CD4-positive, alpha-beta T cell treated with Interleukin-2 at 100 ng/mL for 4 hours (primary cell): ENCODE measurements around the gene TMEM89.

Experiments used
- DNase-seq: peaks from one replicate; pipeline ENCODE4 v3.0.0-alpha.2; 2020; ENCODE audit warnings: low spot score

TMEM89 gene

GRCh38 chr3:48642605-48643004, 21.0 kb upstream of the TMEM89 start:
- no peak for DNase-seq

GRCh38 chr3:48641396-48641795, 19.8 kb upstream of the TMEM89 start:
- no peak for DNase-seq

DNA sequence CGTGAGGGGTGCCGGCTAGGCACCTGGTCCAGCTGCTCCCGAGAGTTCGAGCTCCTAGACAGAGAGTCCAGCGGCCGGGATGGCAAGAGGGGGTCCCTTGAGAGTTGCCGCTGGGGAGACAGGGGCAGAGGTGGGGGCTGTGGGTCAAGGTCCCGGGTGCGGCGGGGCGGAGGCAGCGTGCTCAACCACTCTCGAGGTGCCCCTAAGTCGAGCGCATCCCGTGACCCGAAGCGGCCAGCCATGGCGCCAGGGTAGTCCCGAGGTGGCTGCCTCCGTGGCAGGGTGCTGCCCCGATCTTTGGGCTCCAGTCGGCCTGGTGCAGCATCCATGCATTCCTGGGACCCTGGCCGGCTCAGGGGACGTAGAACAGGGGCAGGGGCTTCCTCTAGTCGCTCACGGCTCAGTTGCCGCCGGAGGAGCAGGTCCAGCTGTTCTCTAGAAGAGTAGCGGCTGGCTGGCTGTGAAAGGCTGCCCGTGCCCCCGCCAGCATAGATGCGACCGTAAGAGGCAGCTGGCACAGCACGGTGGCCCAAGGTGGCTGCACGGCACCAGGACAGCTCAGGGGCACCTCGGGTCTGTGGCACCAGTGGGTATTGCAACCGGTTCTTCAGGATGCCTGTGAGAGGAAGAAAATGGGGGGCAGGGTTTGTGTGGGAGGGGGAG, 18.5 kb upstream of the TMEM89 start:
- DNase-seq = no peak

GRCh38 chr3:48637305-48637704, 15.7 kb upstream of the TMEM89 start:
- DNase-seq = no peak

GRCh38 chr3:48636149-48636655, 14.6 kb upstream of the TMEM89 start:
- DNase-seq = no peak

- peak; percentile 92 for DNase-seq
Measured at GRCh38 chr3:48635222-48636021, 13.9 kb upstream of the TMEM89 start, which contains the start of gene SLC26A6. Gene SLC26A6 (minus strand): TSS chr3:48635461. CDS start chr3:48635393, 68 bp downstream.

DNA sequence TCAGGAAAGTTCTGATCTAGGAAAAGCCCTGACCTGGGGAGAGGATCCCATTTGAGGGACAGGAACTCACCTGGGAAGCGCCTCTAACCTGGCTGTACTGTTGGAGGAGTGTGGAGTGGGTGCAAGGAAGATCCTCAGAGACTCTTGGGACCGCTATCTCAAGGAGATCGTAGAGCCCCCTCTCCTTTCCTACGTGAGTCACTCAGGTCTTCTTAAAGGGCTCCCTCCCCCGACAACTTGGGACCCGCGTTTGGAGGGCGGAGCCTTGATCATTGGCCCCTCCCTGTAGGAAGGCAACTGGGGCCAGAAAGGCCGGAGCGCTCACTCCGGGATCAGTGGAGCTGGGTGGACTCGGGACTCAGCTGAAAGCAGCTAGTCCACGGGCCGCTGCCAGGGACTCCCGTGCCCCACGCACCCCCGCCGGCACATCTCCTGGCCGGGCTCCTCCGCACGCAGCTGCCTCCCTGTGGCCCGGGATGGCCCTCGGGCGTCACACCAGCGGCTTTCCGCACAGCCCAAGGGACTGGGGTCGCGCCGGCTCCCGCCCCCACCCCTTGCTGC, 13.2 kb upstream of the TMEM89 start:
- peak; percentile 45 for DNase-seq

- no peak for DNase-seq
Measured at GRCh38 chr3:48633743-48634142, 12.2 kb upstream of the TMEM89 start.

- no peak for DNase-seq
Measured at GRCh38 chr3:48633256-48633655, 11.7 kb upstream of the TMEM89 start.

GRCh38 chr3:48631516-48632448, 10.2 kb upstream of the TMEM89 start:
- DNase-seq = no peak

GRCh38 chr3:48630833-48631232, 9.3 kb upstream of the TMEM89 start:
- DNase-seq = no peak

DNA sequence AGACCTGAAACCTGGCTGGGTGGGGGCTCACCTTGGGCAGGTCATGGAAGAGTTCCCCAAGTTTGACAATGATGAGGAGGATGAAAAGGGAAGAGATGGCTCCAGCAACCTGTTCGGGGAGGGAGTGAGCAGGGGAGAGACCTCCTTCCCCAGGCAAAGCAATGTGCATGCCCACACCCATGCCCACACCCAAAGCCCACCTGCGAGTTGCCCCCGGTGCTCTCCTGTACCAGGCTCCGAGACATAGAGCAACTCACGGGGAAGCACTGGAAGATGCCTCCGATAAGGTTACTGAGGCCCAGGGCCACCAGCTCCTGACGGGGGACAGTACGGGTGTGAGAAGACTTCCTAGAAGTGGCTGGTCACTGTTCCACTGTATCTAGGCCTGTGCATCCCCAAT, 8.8 kb upstream of the TMEM89 start:
- no peak for DNase-seq

DNA sequence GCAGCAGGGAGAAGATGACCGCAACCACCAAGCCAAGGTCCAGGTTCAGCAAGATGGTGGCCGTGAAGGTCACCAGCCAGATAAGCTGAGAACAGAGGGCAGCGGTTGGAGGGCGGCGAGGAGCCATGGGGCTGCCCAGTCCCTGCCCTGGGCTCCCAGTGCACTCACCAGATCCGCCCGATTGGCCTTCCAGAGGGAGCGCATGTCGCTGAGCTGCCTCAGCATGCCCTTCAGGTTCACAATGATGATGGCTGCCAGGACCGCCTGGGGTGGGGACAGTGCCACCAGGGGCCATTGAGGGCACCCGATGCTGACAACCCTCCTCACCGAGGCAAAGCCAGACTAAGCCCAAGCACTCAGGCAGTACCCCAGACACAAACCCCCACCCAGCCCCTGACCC, 8.3 kb upstream of the TMEM89 start:
- DNase-seq = no peak

- DNase-seq = no peak
Measured at GRCh38 chr3:48628277-48629017, 6.9 kb upstream of the TMEM89 start.

DNA sequence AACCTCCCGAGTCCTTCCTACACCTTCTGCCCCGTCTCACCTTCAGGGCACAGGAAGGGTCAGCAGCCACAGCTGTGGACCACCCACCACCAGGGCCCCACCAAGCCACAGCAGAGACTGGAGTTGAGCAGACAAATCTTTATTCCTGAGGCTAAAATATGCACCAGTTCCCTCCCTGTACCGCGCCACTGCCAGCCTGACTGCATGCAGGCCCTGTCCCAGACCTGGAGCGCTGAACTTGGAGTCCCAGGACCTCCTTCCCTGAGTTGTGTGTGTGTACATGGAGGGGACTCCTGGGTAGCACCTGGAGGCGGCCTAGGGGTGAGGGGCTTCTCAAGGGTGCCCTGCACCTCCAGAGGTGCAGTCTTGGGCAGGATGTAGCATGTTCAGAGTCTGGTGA, 4.0 kb upstream of the TMEM89 start:
- no peak for DNase-seq

DNA sequence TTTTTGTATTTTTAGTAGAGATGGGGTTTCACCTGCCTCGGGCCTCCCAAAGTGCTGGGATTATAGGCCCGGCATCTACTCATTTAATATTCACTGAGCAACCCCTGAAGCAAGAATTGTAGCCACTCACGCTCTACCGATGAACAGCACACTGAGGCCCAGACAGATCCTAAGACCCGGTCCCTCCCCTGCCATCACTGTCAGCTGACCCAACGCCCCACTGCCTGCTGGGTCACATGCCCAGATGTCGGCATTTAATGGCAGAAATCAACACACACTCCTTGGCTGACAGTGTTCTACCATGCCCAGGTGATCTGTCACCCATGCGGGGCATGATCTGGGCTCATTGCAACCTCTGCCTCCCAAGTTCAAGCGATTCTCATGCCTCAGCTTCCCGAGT, 3.2 kb upstream of the TMEM89 start:
- no peak for DNase-seq

DNA sequence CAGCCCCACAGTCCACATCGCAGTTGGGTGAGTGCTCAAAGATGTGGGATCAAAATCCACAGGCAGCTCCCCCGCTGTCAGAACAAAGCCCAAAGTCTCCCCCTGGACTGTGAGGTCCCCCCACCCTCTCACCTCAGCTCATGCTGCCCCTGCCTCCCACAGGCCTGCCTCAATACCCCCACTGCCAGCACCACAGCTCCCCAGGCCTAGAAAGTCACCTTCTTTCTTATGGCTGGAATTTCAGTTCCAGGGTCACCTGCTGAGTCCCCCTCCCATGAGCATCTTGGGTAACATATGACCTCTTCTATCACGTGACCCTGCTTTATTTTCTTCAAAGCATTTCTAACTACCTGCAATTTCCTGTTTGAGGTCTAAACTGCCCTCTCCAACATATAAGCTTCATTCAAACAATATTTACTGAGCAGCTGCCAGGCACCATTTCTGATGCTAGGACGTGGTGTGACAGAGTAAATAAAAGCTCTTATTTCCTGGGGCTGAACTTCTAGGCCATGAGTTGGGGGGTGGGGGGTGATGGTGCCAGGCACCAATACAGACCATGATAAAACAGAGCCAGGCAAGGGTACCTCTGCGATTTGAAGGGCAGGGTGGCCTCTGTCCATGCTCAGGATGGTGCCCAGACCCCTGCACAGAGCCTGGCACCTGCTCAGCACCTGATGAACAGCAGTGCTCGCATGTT, 2.4 kb upstream of the TMEM89 start:
- DNase-seq = no peak

DNA sequence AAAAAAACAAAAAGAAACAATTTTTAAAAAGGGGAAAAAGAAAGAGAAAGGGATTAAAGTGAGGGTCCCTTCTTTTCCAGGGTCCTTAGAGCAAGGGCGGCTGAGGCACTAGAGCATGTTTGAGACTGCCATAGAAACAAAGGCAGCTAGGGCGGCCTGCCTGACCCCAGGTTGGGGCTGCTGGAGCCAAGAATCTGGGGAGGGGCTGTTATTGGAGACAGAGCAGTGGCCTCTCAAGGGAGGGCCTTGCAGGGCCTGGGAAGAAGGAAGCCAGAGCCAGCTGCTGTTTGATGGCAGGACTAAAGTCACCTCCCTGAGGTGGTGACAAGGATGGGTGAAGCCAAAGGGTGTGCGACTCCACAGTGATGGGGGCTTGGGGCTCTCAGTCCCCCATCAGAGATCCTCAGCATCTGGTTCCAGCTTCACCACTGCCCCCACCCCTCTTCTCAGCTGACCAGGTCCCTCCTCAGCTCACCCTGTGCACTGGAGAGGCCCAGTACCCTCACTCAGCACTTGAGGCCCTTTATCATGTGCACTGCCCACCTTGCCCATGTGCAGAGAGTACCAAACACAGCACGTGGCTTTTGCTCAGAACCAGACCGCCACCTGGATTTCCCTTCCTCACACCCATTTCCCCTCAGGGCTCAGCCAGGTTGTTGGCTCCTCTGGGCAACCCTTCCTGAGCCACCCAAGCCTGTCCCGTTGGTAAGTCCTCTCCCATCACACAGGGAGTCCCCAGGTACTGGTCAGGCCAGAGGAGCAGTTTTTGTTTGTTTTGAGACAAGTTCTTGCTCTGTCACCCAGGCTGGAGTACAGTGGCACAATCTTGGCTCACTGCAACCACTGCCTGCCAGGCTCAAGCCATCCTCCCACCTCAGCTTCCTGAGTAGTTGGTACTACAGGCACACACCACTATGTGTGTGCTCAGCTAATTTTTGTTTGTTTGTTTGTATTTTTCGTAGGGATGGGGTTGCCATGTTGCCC, 1.7 kb downstream of the TMEM89 start:
- no peak for DNase-seq

DNA sequence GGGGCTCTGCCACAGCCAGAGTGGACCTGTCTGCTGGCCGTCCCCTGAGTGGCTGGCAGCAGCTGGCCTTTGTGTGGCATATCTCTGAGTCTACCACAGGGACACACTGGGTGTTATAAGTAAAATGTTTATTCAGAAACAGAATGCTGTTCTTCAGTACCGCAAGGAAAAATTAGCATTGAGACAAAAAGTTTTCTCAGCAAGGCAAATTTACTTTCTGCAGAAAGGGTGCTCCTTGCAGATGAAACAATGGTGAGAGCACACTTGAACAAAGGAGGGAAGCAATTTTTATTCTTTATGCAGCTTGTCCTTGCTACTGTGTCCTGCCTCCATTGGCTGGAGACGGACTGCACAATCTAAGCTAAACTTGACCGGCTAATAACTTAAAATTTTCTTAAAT, 4.0 kb downstream of the TMEM89 start:
- no peak for DNase-seq
